HG02798 (cell line): ENCODE measurements around the gene GOT2.
A peak's percentile ranks its signal among the peaks of the same experiment; 100 is the strongest.
"Not testable (repeated sequence)": the region's sequence is repeated elsewhere in the genome, so short reads cannot be mapped to it uniquely, and the experiment has no call there.

Source experiments
- ATAC-seq: cut with Tn5 transposase; IDR thresholded peaks from one replicate; pipeline ENCODE4 v1.9.1; 2021; ENCODE audit warnings: mild to moderate bottlenecking; ENCODE audit not compliant: unreplicated experiment, poor library complexity

GOT2 gene

DNA sequence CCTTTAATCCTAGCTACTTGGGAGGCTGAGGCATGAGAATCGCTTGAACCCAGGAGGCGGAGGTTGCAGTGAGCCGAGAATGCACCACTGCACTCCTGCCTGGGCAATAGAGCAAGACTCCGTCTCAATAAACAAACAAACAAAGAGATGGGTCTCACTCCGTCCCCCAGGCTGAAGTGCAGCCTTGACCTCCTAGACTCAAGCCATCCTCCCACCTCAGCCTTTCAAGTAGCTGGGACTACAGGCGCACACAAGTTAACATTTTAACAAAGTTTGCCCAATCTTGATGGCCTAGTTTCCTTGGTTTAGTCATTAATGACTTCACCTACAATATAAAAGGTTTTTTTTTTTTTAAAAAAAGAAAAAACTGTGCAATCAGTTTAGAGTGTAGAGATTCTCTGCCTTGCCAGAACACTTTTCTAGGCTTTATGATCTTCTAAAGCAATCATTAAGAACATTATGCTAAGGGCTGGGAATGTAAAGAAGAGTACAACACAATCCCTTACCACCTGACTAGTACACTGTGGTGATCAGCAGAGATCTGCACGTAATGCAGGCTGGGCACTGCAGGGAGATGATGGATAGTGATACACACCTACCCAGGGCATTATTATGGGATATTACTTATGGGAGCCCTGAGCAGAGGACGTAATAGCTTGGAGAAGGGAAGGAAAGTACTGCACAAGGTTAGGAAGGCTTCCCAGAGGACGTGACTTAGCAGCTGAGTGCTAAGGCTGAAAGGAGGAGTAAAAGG, 6.9 kb downstream of the GOT2 start:
- ATAC-seq: no peak

GRCh38 chr16:58723109-58723508, 11.0 kb downstream of the GOT2 start:
- no peak for ATAC-seq

GRCh38 chr16:58717994-58718393, 16.1 kb downstream of the GOT2 start:
- ATAC-seq: no peak

DNA sequence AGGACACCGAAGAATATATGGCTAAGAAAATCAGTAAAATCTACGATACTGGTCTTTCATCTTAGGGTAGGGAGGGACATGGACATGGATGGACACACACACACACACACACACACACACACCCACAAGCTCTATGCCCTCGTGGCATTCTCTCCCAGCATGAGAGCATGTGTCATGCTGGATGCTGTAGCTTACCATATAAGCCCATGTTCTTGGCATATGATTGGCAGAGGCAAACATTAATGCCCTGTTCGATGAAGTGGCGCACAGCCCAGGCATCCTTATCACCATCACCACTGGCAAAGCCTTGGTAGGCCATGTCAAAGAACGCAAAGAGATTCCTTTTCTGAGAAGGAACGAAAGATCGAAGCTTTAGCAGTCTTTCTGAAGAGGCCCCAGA, 17.6 kb downstream of the GOT2 start:
- ATAC-seq: no peak

DNA sequence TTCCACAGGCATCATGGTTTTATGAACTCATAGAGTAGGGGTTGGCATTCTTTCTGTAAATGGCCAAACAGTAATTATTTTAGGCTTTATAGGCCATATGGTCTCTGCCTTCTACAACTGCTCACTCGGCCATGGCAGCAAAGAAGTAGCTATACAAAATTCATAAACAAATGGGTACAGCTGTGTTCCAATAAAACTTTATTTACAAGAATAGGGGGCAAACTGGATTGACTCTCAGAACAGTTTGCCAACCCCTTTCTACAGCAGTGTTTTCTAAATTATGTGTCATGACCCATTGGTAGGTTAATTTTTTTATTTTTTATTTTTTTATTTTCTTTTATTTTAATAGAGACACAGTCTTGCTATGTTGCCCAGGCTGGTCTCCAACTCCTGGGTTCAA, 20.4 kb downstream of the GOT2 start:
- no peak for ATAC-seq

DNA sequence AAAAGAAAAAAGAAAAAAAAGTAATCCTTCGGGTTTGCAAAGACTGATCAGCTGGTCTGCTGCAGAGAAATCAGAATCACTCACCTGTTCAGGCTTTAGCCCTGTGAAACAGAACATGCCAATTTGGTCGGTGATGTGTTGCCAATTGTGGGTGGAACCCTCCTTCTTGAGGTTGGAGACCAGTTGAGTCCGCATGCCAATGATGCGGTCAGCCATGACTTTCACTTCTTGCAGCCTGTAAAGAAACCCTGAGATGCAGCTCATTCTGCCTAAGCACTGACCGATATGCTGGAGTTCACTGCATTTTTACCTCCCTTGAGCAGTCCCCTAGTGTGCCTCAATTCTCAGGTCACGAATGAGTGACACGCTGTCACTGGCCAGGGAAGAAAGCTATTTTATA, 24.8 kb downstream of the GOT2 start:
- ATAC-seq: peak; percentile 88

- ATAC-seq: no peak
Measured at GRCh38 chr16:58699151-58699550, 35.0 kb downstream of the GOT2 start.

DNA sequence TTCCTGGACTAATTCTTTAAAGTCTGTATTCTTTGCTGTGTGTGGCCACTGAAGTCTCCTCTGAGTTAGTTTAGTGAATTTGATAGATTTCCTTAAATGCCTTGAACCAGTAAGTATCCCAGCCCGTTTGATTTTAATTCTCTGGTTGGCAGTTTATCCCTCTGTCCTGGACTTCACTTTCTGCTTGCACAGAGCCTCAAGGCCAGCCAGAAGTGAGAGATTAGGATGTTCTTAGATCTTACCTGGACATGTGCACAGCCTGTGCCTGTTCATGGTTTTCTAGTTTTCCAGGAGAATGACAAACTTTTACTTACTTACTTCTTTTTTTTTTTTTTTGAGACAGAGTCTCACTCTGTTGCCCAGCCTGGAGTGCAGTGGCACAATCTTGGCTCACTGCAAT, 38.7 kb downstream of the GOT2 start:
- ATAC-seq: no peak

- ATAC-seq: no peak
Measured at GRCh38 chr16:58692450-58692849, 41.7 kb downstream of the GOT2 start.

DNA sequence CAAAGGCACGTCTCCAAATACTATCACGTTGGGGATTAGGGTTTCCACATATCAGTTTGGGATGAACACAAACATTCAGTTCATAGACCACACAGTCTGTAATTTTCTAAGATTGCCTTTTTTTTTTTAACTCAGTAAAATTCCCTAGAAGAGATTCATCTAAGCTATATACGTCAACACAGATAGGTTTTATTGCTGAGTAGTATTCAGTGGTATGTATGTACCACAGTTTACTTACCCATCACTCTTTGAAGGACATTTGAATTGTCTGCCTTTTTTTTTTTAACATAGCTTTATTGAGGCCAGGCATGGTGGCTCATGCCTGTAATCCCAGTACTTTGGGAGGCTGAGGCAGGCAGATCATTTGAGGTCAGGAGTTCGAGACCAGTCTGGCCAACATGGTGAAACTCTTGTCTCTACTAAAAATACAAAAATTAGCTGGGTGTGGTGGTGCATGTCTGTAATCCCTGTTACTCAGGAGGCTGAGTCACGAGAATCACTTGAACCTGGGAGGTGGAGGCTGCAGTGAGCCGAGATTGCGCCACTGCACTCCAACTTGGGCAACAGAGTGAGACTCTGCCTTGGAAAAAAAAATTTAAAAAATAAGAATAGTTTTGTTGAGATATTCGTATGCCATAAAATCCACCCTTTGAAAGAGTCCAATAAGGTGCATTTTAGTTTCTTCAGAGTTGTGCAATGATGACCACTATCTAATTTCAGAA, 47.0 kb downstream of the GOT2 start:
- ATAC-seq: not testable (repeated sequence)

- no peak for ATAC-seq
Measured at GRCh38 chr16:58685084-58685449, 49.0 kb downstream of the GOT2 start.

DNA sequence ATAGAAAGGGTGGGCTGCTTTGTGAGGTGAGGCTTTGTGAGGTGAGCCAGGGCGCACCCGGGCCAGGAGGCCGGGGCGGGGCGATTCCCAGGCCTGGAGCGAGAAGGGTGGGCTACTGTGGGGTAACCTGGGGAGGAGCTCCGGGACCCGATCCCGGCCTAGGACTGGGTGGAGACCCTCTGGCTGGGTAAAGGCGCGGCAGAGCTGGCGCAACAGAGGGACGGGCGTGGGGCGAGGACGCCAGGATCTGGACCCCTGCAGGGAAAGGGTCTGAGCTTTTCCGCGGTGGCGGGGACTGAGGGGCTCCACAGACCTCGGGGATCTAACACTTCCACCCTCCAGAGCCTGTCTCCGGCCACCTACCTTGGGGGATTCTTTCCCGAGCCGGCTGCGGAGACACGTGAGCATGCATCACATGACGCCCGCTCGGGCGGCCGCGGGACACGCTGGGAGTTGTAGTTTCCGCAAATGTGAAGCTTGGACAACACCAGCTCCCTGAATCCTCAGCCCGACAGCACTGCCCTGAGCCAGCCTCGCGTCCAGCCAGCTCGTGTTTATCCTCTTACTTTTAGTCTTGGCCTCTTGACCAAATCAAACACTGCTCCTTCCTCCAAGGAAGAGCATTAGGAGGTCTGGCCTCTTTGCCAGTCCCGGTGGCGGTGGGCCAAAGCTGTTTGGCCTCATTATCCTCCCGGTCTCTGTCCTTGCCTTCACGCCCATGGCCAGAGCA, 49.6 kb downstream of the GOT2 start, which contains the start of gene SLC38A7:
SLC38A7 (minus strand) TSS at position 417 of the 730 bp plus-strand sequence. CDS start 4,644 bp downstream, outside the sequence.
- peak; percentile 99 for ATAC-seq

DNA sequence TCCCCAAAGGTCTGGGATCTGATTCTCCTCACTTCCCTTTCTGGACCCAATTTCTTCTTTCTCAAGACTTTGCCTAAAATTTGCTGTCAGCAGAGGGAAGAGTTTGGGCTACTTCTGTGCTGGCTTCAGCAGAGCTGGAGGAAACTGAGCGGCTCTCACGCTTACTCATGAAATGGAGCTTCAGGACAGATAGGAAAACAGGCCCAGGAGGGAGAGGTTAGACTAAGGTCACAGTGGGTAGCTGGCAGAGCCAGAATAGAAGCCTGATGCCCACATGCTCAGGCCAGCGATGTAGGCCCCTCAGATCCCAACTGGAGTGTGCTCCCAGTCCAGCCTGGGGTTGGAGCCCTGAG, 50.1 kb downstream of the GOT2 start:
- ATAC-seq: no peak

GRCh38 chr16:58679763-58680162, 54.4 kb downstream of the GOT2 start:
- no peak for ATAC-seq

- ATAC-seq: no peak
Measured at GRCh38 chr16:58678716-58679115, 55.4 kb downstream of the GOT2 start.

DNA sequence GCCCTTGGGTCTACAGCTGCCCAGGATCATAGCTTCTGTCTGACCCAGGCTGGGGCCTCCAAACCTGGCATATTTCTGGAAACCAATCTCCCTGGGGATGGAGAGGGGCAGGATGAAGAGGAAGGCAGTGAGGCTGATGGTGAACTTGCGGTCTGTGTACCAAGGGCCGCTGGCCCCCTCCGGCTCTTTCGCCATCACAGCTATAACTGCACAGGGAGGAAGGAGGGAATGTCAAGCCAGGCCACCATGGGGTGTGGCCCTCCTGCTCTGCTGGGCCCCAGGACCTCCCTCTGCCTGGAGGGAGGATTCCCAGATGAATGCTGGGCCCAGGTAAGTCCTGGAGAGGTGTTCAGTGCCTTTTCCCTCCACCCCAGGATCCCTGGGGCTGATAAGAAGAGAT, 55.8 kb downstream of the GOT2 start:
- ATAC-seq: no peak

DNA sequence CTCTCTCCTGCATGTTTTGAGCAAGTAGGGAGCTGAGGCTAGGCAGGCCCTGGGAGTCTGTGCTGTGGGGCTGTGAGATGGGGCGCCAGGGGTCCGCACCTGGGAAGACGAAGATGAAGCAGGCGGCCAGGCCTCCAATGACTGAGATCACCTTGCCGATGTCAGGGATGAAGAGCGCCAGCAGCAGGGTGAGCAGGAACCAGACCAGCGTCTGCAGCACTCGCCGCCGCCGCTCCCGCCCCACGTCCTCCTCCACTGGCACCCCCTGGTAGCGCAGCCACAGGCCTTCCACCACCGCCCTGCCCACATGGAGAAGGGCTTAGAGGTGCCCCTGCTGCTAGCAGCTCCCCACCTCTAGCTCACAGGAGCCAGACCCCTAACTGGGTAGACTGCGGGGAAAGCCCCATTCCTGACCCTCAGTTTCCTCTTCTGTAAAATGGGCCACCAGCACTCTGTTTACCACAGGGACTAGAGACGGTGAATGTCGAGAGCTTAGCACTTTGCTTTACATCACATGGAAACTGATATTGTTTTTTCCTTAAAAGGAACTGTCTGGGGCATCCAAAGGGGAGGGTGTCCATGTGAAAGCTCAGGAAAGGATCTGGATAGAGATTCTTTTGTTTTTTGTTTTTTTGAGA, 63.1 kb downstream of the GOT2 start:
- ATAC-seq: no peak

- no peak for ATAC-seq
Measured at GRCh38 chr16:58670177-58670576, 63.9 kb downstream of the GOT2 start.

DNA sequence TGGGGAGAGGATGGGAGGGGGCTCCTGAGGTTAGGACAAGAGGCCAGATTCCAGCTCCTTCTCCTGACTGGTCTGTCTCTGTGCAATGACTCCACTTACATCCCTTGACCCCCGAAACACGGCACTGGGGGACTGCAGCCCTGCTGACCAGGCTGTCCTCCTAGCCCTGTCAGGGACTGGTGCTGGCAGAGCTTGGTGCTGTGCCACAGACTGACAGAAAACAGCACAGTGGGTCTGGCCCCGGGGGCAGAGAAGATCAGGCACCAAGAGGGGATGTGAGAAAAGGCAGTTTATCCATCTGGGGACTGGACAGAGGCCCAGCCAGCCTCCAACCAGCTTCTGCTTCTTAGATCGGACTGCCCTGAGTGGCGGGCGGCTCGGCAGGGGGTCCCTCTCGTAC, 68.9 kb downstream of the GOT2 start:
- ATAC-seq: no peak

- peak; percentile 86 for ATAC-seq
Measured at GRCh38 chr16:58661199-58661830, 72.8 kb downstream of the GOT2 start.
